CD4-positive, alpha-beta T cell treated with Interleukin-17A for 1 hour (primary cell): Measurements from ENCODE around the gene GRIN2B.

ENCODE experiments used
- DNase-seq: peaks from one replicate; pipeline ENCODE4 v3.0.0-alpha.2; 2020

Gene GRIN2B

GRCh38 chr12:13981296-13981962, at the start of gene GRIN2B:
TSS of gene GRIN2B (minus strand) at chr12:13981602. CDS start at chr12:13866208, 115,394 bp downstream.
- no peak for DNase-seq

DNA sequence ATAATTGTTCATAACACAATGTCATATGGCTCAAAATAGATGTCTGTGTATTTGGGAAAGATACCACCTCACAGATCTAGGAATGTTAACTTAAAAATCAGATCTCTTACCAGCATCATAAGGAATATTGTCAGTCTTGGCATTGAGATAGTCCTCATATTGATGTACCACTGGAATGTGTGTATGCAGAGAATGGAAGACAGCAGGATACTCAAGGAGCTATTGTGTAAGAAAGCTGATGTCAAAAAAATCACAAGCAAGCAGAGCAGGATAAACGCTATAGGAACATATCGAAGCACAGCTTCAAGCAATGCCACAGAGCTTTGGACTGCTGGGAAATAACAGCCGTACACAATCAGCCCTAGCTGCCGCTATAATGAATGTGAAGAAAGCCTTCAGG, 45.1 kb upstream of the GRIN2B start:
- no peak for DNase-seq

DNA sequence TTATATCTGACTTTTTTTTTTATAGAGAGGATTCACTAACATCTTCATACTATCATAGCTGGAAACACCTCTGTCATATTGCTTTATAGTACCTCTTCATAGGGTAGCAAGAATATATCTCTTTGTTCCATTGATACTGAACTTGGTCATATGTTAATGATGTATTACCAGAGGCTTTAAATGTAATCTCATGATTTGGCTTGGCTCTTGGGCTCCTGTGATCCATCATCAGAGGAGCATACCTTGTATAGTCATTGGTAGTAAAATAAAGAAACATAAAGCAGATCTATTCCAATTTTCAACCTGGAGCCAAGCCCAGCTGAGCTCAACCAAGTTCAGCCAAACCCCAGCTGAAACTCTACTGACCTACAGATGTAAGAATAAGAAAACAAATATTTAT, 43.2 kb upstream of the GRIN2B start:
- no peak for DNase-seq

- no peak for DNase-seq
These were observed 36.7 kb upstream of the GRIN2B start for GRCh38 chr12:14018080-14018479.

DNA sequence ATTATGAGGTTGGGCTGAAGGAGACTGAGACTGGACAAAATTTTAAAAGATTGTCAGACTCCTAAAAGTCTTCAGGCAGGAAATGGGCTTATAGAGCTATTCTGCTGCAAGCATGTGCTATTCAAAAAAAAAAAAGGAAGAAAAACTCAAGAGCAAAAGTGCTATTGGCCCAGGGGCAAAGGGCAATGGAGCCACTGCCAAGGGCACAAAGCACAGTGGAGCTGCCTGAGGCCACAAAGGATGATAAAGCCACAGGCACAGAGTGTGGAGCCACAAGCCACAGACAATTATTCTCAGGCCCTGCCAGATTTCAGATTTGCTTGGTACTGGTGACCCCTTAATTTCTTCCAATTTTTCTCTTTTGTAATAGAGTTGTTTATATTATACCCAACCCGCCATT, 29.6 kb upstream of the GRIN2B start:
- DNase-seq, result no peak

GRCh38 chr12:14007639-14008038, 26.2 kb upstream of the GRIN2B start:
- no peak for DNase-seq

DNA sequence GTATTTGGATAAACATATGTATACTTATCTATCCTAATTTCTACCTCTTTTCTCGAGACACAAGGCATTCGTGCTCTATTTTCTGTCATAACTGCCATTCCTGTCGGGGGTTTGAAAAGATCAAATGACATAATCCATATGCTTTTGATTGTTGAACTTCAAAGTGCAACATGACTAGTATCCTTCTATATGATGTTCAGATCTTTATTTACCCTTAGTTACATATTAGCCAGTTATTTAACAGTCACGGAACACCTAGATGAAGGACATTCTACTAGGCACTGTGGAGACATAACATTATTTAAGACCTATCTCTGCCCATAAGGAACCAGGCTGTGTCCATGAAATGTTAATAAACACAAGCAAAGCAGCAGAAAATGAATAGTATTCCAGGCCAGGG, 11.2 kb upstream of the GRIN2B start:
- no peak for DNase-seq

- no peak for DNase-seq
These were observed 10.7 kb upstream of the GRIN2B start for GRCh38 chr12:13992106-13992505.

DNA sequence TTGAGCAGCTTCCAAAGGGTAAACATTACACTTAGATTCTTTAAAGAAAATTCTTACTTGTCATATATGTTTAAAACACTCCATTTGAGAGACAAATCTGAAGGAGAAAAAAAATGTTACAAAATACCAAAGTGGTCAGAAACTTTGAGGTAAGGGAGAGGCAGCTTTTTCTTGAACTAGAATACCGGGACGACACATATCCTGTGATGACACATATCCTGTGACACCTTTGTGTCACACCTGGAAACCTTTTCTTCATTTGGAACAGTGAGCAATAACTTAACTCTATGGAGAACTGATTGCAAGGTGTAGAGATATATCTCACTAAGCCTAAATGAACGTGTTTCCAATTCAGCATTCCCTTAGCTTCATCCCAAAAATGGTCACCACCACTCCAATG, 4.6 kb upstream of the GRIN2B start:
- DNase-seq, result no peak

- no peak for DNase-seq
These were observed 588 bp upstream of the GRIN2B start for GRCh38 chr12:13981990-13982389.

DNA sequence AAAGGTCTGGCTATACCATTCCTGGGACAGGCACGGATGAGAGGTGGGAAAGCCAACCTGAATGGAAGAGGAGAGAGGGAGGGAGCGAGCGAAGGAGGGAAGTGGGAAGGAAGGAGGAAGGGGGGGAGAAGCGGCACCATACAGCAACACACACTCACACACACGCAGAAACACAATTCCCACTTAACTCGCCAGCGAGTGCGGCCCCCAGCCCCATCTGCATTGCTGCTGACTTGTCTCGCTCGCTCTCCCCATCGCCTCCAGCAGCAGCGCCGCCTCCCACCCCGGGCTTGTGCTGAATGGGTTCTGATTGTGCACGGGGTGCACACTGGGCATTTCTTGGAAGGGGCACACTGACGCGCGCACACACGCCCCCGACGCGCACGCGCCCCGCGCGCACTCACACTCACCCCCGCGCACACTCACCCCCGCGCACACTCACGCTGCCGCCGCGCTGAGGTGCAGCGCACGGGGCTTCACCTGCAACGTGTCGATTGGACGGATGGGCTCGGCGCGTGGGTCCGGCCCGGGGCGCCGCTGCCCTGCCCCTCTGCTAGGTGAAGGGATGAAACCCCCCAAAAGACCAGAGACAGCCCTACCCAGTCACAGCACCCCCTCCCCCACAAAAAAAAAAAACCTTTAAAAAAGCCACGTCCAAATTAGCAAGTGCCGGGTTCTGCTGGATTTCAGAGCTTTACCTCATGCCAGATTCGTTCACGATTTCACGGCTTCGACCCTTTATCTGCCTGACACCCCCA, 685 bp downstream of the GRIN2B start:
- DNase-seq, result no peak

DNA sequence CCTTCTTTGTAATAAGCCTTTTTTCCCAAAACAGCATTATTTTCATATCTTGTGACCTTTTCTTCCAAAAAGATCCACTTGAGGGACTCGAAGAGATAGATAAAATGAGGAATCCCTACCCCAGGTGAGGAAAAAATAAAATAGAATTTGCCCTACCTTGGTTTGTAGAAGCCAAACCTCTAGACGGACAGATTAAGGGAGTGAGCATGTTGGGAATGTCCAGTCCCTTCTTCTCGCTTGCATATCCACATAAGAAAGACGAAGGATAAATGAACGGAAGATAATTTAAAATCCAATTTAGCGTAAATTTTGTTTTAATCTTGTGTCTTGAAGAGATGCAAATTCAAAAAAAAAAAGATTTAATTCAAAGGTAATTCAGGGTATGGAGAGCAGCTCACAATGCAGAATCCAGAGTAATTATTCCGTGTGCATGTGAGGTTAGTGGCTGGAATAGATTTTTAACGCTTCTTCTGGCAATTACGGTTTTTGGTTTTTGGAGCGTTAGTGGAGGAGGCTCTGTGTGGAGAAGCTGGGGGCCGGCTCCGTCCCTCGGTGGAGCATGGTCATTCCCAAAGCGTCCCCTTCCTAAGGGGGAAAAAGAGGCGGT, 1.5 kb downstream of the GRIN2B start:
- no peak for DNase-seq

GRCh38 chr12:13978876-13979275, 2.5 kb downstream of the GRIN2B start:
- no peak for DNase-seq

DNA sequence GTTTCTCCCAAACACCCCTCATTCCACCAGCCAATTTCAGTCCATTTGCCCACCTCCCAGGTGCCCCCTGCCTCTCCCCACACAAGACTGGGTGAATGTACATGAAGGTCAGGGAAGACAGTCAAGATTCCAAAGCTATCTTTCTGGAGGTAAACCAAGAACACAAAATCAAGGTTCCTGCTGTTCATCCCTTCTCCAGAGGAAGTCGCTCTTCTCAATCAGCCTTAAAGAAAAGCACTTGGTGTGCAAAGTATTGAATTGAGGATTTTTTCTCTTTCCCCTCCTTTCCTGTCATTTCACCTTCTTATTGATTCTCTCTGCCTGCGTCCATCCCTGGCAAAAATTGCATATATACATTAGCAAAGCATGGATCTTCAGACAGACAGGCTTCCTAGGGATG, 4.5 kb downstream of the GRIN2B start:
- no peak for DNase-seq

DNA sequence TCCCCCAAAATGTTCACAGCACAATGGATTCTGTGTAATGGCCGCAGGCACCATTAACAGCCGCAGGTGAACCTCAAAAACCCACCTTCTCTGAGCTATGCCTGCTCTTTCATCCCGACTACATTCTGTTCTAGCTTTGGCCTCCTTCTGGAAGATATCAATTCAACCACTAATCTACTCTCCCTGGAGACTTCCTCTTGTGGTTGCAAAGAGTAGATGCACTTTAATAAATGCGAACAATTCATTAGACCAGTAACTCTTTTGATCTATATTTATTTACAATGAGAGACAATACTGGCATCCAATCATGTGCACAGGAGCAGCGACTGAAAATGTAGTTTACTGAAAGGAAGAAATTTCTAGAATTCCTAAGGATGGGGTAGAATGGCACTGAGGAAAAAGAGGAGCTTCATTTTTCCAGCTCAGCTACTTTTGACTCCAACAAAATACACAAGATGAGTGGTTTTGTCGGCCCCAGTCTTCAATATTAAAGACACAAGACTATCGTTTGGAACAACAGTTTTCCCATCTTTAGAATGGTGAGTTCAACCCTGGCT, 5.3 kb downstream of the GRIN2B start:
- DNase-seq, result no peak

DNA sequence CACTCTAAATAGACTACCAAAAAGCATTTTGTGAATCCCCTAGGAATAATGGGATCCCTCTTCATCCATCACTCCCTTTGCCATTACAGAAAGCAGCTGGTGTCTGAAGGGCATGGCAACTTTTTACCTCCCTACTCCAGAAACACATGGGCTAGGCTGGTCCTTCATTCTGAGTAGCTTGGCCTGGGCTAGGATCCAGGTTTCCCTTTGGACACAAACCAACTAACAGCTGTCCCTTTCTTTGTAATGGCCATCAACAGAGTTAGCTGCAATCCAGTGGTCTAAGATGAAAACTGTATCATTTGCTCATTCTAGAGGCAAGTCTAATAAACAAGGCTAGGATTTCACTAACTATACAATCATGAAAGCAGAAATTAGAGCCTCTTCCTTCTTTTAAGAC, 7.4 kb downstream of the GRIN2B start:
- no peak for DNase-seq

DNA sequence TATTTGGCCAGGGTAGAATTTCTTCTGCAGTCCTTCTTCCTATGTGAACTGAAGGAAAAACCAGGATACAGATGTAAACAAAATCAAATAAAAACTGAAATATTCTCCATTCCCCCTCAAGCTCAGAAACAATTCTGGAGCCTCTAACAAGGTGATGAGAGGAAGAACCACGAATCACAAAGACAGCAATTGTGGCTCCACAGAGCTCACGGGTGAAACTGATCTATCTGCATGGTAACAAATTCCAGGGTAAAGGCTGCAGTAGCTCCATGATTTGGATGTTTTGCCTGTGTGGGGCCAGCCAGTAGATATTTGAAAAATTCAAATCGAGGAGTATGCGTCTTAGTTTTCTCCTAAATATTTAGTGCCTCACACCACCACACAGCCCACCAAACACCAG, 10.6 kb downstream of the GRIN2B start:
- DNase-seq, result no peak

DNA sequence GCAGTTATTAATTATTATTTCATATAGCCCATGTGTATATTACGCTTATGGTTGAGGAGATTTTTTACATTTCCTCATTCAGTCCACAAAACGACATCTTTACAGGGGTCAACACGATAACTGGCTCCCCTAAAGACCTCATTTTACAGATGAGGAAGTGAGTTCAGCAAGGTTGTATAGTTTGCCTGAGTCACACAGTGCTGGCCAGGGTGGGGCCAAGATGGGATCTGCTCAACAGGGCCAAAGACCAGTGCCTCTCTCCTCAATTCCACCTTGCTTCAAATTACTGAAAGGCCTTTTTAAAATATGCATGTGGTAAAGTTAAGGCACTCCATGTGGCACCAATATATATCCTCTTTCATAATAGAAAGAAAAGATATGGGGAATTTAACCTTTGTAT, 13.1 kb downstream of the GRIN2B start:
- DNase-seq, result no peak

DNA sequence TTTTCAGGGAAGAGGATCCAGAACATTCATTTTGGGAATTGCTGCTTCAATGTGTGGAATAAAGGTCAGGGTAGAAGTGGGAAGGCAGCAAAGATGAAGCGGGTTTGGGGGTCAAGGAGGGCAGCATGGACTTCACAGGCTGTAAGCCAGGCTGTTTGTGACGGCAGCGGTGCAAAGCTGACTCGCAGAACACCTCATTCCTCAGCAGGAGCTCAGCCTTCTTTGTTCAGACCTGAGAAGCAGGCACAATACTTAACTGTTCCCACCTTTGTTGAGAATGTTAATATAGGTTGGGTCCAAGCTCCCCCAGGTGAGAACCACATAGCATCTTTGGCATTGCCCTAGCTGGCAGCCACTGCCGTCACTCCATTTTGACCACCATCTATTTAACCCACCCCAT, 16.7 kb downstream of the GRIN2B start:
- DNase-seq, result no peak

DNA sequence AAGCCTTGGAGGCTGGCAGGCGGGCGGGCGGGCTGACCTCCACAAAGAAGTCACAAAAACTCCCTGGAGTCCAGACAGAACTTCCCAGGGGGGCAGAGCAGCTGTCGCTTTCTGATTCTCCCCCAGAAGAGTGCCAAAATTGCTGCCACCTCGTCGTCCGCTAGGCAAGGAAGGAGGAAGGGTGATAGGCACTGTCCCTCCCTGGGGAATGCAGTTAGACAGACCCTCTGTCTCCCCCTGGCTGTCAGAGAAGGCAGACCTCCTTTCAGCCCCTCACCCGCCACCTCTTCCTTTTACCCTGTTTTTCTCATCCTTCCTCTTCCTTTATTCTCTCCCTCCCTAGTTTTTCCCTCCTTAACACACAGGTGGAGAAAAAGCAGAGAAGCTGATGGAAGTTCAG, 18.7 kb downstream of the GRIN2B start:
- no peak for DNase-seq

- no peak for DNase-seq
These were observed 19.4 kb downstream of the GRIN2B start for GRCh38 chr12:13961971-13962370.

- DNase-seq, result no peak
These were observed 22.2 kb downstream of the GRIN2B start for GRCh38 chr12:13959131-13959723.

DNA sequence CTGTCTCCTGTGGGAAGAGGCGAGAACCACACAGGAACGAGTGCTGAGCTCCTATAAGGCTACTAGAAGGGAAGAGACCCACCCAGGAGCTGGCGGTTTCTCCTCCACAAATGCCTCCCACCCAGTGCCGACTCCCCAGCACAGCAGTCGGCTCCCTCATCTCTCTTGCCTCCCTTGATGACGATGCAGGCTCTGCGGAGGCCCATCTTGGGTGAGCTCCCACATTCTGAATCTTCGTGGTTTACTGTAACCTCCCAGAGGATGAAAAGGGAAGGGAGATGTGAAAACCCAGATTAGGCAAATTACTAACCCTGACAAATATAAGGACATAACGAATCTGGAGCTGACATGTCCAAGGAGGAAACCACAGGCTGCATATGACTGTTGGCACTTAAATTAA, 23.8 kb downstream of the GRIN2B start:
- no peak for DNase-seq
